GM12864 (cell line): ENCODE measurements around the gene CXCL16.
A peak's percentile ranks its signal among the peaks of the same experiment; 100 is the strongest.
"Not testable (repeated sequence)": the region's sequence is repeated elsewhere in the genome, so short reads cannot be mapped to it uniquely, and the experiment has no call there.

ENCODE experiments used
- DNase-seq: peaks from one replicate; pipeline ENCODE4 v3.0.0-alpha.2; 2011; ENCODE audit warnings: low read depth
- H3K4me3 ChIP-seq: 2 replicates; pipeline ENCODE4 v1.5.1; 2011; ENCODE audit warnings: mild to moderate bottlenecking, low read depth, low read length, control low read depth
- TF ChIP-seq, protein P1 (sequence below): IDR thresholded peaks from 2 replicates; pipeline ENCODE4 v1.5.1; 2011; ENCODE audit warnings: low read depth, mild to moderate bottlenecking, moderate library complexity, low read length, control low read depth, inconsistent platforms; ENCODE audit errors: missing control alignments

Gene CXCL16

DNA sequence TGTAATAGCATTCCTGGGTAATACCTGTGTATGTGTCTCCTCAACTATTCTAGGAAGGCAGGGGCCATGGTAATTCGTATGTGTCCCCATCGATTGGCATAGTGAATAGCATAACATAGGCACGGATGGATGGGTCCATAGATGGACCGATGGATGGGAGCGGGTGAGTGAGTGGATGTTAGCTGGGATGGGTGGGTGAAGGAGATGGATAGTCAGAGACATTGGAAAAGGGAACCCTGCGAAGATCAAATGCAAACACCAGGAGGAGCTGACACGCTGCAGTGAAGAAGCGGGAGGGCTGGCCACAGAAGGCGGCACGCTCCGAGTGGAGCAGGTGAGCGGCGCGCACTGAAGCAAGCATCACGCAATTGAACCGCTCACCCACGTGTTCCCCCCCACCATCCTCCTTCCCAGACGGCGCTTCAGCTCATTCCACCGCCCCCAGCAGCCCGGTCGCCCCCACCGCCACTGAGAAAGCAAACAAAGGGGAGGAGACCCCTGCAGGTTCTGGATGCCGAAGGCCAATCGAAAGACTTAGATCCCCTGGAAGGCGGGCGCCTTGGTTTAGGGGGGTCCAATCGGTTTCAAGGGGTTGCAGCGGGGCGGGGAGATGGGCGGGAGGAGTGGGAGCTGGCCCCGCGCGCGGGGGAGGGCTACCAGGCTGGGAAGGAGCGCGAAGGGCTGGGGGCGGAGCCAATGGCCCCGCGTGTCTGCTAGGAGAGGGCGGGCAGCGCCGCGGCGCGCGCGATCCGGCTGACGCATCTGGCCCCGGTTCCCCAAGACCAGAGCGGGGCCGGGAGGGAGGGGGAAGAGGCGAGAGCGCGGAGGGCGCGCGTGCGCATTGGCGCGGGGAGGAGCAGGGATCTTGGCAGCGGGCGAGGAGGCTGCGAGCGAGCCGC, 29.7 kb downstream of the CXCL16 start, which contains the start of gene ARRB2:
TSS of gene ARRB2 (plus strand) at position 839 of the 899 bp plus-strand sequence. CDS start 90 bp downstream, outside the sequence.
- peak within 1 kb of the TSS; percentile 77 for H3K4me3 ChIP-seq
- peak; percentile 93 for DNase-seq
- TF ChIP-seq, protein P1, sequence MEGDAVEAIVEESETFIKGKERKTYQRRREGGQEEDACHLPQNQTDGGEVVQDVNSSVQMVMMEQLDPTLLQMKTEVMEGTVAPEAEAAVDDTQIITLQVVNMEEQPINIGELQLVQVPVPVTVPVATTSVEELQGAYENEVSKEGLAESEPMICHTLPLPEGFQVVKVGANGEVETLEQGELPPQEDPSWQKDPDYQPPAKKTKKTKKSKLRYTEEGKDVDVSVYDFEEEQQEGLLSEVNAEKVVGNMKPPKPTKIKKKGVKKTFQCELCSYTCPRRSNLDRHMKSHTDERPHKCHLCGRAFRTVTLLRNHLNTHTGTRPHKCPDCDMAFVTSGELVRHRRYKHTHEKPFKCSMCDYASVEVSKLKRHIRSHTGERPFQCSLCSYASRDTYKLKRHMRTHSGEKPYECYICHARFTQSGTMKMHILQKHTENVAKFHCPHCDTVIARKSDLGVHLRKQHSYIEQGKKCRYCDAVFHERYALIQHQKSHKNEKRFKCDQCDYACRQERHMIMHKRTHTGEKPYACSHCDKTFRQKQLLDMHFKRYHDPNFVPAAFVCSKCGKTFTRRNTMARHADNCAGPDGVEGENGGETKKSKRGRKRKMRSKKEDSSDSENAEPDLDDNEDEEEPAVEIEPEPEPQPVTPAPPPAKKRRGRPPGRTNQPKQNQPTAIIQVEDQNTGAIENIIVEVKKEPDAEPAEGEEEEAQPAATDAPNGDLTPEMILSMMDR, result peak; percentile 68

DNA sequence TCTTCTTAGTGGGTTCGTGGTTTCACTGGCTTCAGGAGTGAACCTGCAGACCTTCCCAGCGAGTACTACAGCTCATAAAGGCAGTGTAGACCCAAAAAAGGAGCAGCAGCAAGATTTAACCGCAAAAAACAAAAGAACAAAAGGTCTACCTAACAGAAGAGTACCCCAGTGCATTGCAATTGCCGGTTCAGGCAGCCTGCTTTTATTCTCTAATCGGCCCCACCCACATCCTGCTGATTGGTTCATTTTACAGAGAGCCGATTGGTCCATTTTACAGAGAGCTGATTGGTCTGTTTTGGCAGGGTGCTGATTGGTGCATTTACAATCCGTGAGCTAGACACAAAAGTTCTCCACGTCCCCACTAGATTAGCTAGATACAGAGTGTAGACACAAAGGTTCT, 31.3 kb downstream of the CXCL16 start:
- no peak for DNase-seq
- TF ChIP-seq, protein P1, result no peak
- H3K4me3 ChIP-seq, result no peak overlapping the region

DNA sequence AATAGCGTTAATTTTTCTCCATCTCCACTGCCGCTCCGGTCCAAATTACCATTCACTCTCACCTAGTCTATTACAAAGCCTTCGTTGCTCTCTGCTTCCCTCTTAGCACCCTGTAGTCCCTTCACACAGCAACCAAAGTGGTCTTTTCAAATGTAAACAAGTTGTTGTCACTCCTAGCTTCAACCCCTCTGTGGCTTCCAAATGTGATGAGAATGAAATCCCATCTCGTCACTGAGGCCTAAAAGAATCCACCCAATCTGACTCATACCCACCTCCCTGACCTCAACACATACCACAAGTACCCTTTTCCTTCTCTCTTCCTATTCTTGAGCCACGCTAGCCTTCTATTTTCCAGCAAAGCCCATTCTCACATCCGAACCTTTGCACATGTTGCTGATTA, 33.6 kb downstream of the CXCL16 start:
- TF ChIP-seq, protein P1, result no peak
- no peak for DNase-seq

DNA sequence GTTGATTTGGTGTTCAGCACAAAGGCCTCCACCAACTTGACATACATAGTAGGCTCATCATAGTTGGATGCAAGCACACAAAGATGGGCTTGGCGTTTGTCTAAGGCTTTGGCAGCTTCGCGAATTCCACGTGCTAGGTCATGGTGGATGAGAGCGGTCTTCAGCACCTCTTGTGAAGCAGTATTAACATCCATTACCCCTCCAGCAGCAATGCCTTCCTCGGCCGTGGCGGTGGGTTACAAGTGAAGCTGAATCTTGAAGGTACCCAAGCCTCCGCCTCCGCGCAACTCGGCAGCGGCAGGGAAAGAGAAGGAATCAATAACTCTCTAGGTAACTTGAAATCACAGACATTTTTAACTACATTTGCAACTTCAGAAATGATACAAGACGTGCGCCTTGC, 34.7 kb downstream of the CXCL16 start:
- no peak for DNase-seq
- TF ChIP-seq, protein P1, result no peak
- peak overlapping the region; percentile 99; the same call in 1 of the 2 replicates for H3K4me3 ChIP-seq

More for the DNA sequence above, 33.6 kb downstream of the CXCL16 start:
- no peak overlapping the region for H3K4me3 ChIP-seq

DNA sequence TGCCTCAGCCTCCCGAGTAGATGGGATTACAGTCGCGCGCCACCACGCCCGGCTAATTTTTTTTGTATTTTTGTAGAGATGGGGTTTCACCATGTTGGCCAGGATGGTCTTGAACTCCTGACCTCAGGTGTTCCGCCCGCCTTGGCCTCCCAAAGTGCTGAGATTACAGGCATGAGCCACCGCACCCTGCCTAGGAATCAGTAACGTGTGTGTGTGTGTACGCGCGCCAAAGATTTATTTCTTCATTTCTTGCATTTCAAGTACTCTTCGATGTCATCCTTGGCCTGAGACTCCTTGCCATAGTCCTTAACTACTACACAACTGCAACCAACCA, 35.2 kb downstream of the CXCL16 start:
- DNase-seq, result not testable (repeated sequence)
- H3K4me3 ChIP-seq, result peak overlapping the region; percentile 99

DNA sequence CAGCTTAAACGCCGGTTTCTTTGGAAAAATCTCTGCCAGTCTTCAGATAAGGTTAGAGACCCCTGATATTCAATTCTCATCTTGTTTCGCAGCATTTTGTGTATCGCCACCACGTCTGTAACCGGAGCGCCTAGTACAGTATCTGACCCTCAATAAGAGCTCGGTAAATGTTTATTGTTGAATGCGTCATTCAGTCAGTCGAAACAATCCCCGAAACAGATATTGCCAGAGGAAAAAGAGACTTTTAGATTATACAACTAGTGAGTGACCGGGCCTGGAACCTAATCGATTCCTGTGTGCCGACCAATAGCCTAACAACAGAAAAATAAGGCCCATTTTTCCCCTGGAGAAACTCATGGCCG, 36.4 kb downstream of the CXCL16 start:
- TF ChIP-seq, protein P1, result no peak
- no peak for DNase-seq
- peak overlapping the region; percentile 99 for H3K4me3 ChIP-seq

DNA sequence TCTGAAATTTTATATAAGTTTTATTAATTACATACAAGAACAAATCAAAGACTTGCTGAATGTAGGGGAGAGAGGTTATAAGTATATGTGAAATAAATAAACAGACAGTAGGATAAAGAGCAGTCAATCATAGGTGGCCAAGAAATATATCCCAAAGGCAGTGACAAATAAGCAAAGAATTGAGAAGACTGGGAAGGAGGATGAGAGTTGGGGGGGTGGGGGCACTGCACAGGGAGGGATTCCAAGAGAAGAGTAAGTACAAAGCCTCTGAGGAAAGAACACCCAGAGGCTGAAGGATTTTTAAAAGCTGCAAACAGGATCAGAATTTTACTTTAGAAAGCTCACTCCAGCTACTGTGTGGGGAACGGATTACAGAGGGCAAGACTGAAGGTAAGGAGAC, 38.6 kb downstream of the CXCL16 start:
- TF ChIP-seq, protein P1, result no peak
- H3K4me3 ChIP-seq, result no peak overlapping the region
- no peak for DNase-seq

DNA sequence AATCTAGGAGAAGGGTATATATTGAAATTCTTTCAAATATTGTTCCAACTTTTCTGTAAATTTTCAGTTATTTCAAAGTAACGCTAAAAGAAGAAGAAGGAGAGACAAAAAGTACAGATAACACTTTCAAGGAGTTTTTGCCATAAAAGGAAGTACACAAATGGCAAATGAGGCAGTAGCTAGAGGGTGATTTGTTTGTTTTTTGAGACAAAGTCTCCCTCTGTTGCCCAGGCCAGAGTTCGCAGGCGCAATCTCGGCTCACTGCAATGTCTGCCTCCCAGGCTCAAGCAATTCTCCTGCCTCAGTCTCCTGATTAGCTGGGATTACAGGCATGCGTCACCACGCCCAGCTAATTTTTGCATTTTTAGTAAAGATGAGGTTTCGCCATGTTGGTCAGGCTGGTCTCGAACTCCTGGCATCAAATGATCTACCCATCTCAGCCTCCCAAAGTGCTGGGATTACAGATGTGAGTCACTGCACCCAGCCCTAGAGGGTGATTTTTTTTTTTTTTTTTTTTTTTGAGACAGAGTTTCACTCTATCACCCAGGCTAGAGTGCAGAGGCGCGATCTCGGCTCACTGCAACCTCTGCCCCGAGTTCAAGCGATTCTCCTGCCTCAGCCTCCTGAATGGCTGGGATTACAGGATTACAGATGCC, 40.2 kb downstream of the CXCL16 start:
- DNase-seq, H3K4me3 ChIP-seq: not testable (repeated sequence)
